ENCODE data around the gene FNTB. TPM values are rescaled to one million over a fixed set of nuclear protein-coding genes. Genes with fewer than 3 reads are reported as not detected.

FNTB gene
- total RNA-seq (2022; extraction: Qiagen RNA extraction; ENCODE audit: low read depth) = 21.3 to 28.0 TPM (median 22.8 TPM) in 5 replicates

DNA sequence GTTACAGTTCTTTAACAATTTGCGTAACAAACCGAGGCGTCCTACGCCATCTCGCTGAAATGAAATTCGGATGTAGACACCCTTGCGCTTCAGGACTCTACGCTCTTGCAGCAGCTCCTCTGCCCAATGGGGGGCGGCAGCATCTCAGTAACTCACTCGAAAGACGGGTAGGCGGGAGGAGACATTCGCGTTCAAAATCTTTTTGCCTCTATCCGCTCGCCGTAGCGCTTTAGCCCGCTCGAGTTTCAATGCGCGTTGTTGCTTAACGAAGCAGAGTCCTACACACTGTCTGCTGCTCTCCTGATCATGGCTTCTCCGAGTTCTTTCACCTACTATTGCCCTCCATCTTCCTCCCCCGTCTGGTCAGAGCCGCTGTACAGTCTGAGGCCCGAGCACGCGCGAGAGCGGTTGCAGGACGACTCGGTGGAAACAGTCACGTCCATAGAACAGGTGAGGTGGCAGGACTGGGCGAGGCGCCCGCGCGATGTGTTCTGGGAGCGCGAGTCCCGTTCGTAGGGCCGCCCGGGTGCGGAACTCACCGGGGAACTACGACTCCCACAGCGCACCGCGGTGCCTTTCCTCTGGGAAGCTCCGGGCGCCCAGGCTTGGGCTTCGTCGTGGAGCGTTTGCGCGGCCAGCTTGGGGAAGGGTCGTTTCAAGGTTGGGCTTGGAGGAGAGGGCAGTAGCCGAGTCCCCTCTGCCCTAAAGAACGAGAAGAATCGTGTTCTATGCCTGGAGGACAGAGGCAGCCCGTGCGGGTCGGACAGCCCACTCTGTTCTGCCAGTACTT, at the start of gene FNTB:
Gene FNTB, plus strand, starts transcription at position 248 of the 790 bp plus-strand sequence. Its CDS starts 59 bp downstream, at position 307.

GRCh38 chr14:64942531-64943111, 44.1 kb upstream of the FNTB start, which contains the start of gene GPX2:
TSS of gene GPX2 (minus strand) at chr14:64942745. CDS start at chr14:64942726, 19 bp downstream.

DNA sequence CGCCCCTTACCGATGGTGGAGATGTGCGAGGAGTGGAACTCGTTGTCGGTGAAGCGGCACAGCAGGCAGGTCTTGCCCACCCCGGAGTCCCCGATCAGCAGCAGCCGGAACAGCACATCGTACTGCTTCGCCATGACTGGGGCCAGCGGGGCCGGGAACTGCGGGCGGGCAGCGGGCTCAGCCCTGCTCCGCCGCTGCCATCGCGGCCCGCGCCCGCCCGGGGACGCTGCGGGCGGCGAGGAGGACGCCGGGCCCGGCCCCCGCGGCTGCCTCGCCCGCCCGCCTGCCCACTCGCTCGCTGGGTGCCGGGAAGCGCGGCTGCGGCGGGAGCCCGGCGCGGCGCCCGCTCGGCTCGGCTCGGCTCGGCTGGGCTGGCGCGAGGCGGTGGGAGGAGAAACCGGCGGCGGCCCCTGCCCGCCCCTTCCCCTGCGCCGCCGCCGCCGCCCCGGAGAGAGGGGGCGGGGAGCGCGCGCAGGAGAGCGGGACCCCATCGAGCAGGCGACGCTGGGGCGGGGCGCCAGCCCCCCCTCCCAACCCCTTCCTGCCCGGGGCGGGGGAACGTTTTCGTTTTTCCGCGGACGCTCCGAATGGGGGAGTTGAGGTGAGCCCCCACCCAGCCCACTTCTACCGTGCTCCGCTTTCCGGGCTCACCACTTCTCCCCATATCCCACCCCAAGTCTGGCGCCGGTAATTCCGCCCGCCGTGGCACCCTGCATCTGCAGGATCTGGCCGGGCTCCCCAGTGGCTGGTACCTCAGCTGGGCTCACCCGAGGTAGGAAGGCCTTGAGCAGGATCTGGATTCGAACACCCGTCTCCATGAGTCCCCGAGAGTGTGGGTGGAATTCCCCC, 14.5 kb upstream of the FNTB start, which contains the start of gene RAB15:
Gene RAB15, minus strand, starts transcription at position 394 of the 849 bp plus-strand sequence. Its CDS starts 260 bp downstream, at position 134.

DNA sequence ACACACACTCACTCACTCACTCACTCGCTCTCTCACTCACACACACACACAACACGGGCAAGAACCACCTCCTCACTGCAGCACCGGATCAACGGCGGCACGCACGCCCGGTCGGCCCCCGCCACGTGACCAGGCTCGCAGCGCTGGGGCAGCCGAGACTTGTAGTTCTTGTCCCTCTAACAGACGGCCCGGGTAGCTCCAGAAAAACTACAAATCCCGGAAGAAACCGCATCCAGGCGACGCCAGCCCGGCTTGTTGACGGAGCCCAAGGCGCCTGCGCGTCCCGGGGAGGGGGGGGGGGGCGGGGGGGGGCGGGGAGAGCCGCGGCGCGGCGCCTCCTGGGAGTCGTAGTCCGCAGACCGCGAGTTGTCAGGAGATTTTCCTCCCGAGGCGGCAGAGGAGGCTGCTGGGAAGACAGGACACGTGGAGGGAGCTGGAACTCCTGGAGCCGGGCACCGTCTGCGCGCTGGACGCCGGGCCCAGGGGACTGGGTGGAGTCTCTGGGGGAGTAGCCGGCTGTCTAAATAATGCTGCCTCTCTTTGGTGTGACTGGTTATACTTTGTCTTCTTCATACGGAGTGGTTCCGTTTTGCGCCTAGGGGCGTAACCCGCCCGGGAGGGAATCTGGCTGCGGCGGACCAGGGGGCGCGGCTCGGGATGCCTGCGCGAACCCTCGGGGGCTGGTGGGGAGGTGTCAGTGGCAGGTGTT, 115.9 kb downstream of the FNTB start, which contains the start of gene MAX:
Gene MAX, minus strand, starts transcription at position 77 of the 709 bp plus-strand sequence. CDS start 178 bp downstream, outside the sequence.

Other genes with a start within 250 kb of the FNTB start
- 1.5 to 2.5 TPM (median 2.0 TPM) in 5 replicates for gene SPTB, start 107.0 kb upstream of the FNTB start, total RNA-seq (2022; extraction: Qiagen RNA extraction; ENCODE audit: low read depth)
- gene CHURC1, start 72.4 kb upstream of the FNTB start, total RNA-seq (2022; extraction: Qiagen RNA extraction; ENCODE audit: low read depth) = 76.0 to 129 TPM (median 85.3 TPM) in 5 replicates
- 174 to 317 TPM (median 203 TPM) in 5 replicates for gene GPX2, start 44.1 kb upstream of the FNTB start, total RNA-seq (2022; extraction: Qiagen RNA extraction; ENCODE audit: low read depth)
- 20.2 to 23.6 TPM (median 22.2 TPM) in 5 replicates for gene RAB15, start 14.6 kb upstream of the FNTB start, total RNA-seq (2022; extraction: Qiagen RNA extraction; ENCODE audit: low read depth)
- gene MAX, start 115.6 kb downstream of the FNTB start, total RNA-seq (2022; extraction: Qiagen RNA extraction; ENCODE audit: low read depth) = 52.9 to 73.0 TPM (median 58.8 TPM) in 5 replicates